ENCODE results near the gene BAZ2A. TPM values are rescaled to one million over a fixed set of nuclear protein-coding genes. Genes with fewer than 3 reads are reported as not detected.
A peak's percentile ranks its signal among the peaks of the same experiment; 100 is the strongest.

The BAZ2A gene
- polyA plus RNA-seq, 3 donors = 8.9 to 86.0 (median 21.1) TPM

- DNase-seq = no peak
- Mint-ChIP-seq H3K9me3 (no peaks in the 10 kb centered on the region), H3K4me3 (no peak overlapping the region), H3K27me3 (ENCODE audit: low read depth in 3 of 3) (no peaks in the 10 kb centered on the region), H3K36me3 (peaks cover 30 to 45% of the 10 kb centered on the region in 2 donors), H3K4me1 (peaks cover 47% of the 10 kb centered on the region), H3K27ac (peak overlapping the region in 2 of 7 donors; percentile 8 to 72)
- TF ChIP-seq CTCF (IDR thresholded peaks at IDR 0.05) = no peak
- H3K27me3 ChIP-seq (ENCODE audit: control insufficient read depth in 2 of 2, insufficient read depth in 2 of 2, low read length in 2 of 2) = no peaks in the 10 kb centered on the region
- peaks cover 24 to 26% of the 10 kb centered on the region in 2 donors for H3K4me1 ChIP-seq (ENCODE audit: control insufficient read depth in 1 of 2, insufficient read depth in 2 of 2, low read length in 2 of 2)
- H4K20me1 ChIP-seq (ENCODE audit: insufficient read depth, low read length) = peaks cover 83% of the 10 kb centered on the region
- H2AFZ ChIP-seq (ENCODE audit: insufficient read depth, low read depth, low read length, poor library complexity, severe bottlenecking) = no peak overlapping the region
- H3K79me2 ChIP-seq (ENCODE audit: insufficient read depth, low read length) = peaks cover 99% of the 10 kb centered on the region
- intact Hi-C loops (cut with micrococcal nuclease) = no loop called here
- no peak overlapping the region for H3K4me3 ChIP-seq (replicated peaks in 1 of 3; ENCODE audit: low read depth in 2 of 3, low read length in 3 of 3)
- H3K9me3 ChIP-seq (replicated peaks in 1 of 2; ENCODE audit: control insufficient read depth in 1 of 2, insufficient read depth in 1 of 2, low read length in 2 of 2) = no peaks in the 10 kb centered on the region
- H3K9ac ChIP-seq (ENCODE audit: insufficient read depth, low read length, poor library complexity, severe bottlenecking) = no peak overlapping the region
- H3K27ac ChIP-seq (ENCODE audit: low read depth in 1 of 2, low read length in 2 of 2) = peak overlapping the region in 1 of 2 donors; percentile 52
- H3K36me3 ChIP-seq (replicated peaks in 1 of 2; ENCODE audit: control insufficient read depth in 1 of 2, insufficient read depth in 2 of 2, low read length in 2 of 2) = peaks cover 4 to 45% of the 10 kb centered on the region in 2 donors
- H3K4me2 ChIP-seq (replicated peaks; ENCODE audit: extremely low read depth, low read length, poor library complexity, severe bottlenecking) = no peak overlapping the region
These were observed 3.4 kb downstream of the BAZ2A start for GRCh38 chr12:56626701-56627100.

GRCh38 chr12:56622535-56622934, 7.6 kb downstream of the BAZ2A start:
- Mint-ChIP-seq H3K27me3 (ENCODE audit: low read depth in 3 of 3) (no peaks in the 10 kb centered on the region), H3K27ac (peak overlapping the region in 3 of 7 donors; percentile 23 to 76 (median 34)), H3K4me1 (peaks cover 22% of the 10 kb centered on the region), H3K4me3 (no peak overlapping the region), H3K36me3 (peaks cover 58 to 72% of the 10 kb centered on the region in 2 donors), H3K9me3 (no peaks in the 10 kb centered on the region)
- H3K27me3 ChIP-seq (ENCODE audit: control insufficient read depth in 2 of 2, insufficient read depth in 2 of 2, low read length in 2 of 2) = no peaks in the 10 kb centered on the region
- no peak overlapping the region for H3K4me2 ChIP-seq (replicated peaks; ENCODE audit: extremely low read depth, low read length, poor library complexity, severe bottlenecking)
- DNase-seq = no peak
- intact Hi-C loops (cut with micrococcal nuclease) = no loop called here
- no peak for TF ChIP-seq CTCF (IDR thresholded peaks at IDR 0.05)
- H4K20me1 ChIP-seq (ENCODE audit: insufficient read depth, low read length) = peaks cover 100% of the 10 kb centered on the region
- peaks cover 100% of the 10 kb centered on the region for H3K79me2 ChIP-seq (ENCODE audit: insufficient read depth, low read length)
- no peak overlapping the region for H3K27ac ChIP-seq (ENCODE audit: low read depth in 1 of 2, low read length in 2 of 2)
- no peak overlapping the region for H3K9ac ChIP-seq (ENCODE audit: insufficient read depth, low read length, poor library complexity, severe bottlenecking)
- no peak overlapping the region for H3K4me3 ChIP-seq (replicated peaks in 1 of 3; ENCODE audit: low read depth in 2 of 3, low read length in 3 of 3)
- H3K9me3 ChIP-seq (replicated peaks in 1 of 2; ENCODE audit: control insufficient read depth in 1 of 2, insufficient read depth in 1 of 2, low read length in 2 of 2) = no peaks in the 10 kb centered on the region
- H3K4me1 ChIP-seq (ENCODE audit: control insufficient read depth in 1 of 2, insufficient read depth in 2 of 2, low read length in 2 of 2) = no peaks in the 10 kb centered on the region
- H3K36me3 ChIP-seq (replicated peaks in 1 of 2; ENCODE audit: control insufficient read depth in 1 of 2, insufficient read depth in 2 of 2, low read length in 2 of 2) = peaks cover 29 to 86% of the 10 kb centered on the region in 2 donors
- WGBS (ENCODE audit: insufficient coverage) = no CpG with 5 or more reads among the region's 1 CpG
- H2AFZ ChIP-seq (ENCODE audit: insufficient read depth, low read depth, low read length, poor library complexity, severe bottlenecking) = no peak overlapping the region

Measured in CD14-positive monocyte (primary cell).